ENCODE results near the gene ATXN7.

DNA sequence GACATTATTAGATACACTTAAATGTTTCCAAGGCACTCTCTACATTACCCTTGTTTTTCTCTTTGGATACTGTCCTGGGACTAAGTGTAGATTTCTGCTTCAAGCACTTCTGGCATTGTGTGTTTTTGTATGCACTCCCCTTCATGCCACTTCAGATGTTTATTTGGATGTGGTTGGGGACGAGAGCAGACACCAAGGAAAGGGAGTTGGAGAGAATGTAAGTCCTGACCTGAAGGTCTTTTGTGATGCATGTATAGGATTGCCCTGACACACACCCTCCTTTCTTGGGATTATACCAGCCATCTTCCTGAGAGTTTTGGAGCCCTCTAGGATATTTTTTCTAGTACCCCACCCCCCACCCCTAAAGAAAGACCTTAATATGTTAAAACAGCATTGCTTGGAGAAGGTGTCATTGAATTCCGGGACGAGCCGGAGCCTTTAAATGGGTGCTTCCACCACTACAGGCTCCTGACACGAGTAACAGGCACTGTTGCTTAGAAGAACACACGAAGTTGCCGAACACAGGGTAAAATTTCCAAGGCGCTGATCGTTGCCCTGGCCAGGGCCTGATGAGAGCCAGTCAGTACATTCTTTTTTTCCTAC is 136.9 kb downstream of the ATXN7 start:
- TF ChIP-seq EP300 (IDR thresholded peaks at IDR 0.05), result no peak
- TF ChIP-seq, protein P1, sequence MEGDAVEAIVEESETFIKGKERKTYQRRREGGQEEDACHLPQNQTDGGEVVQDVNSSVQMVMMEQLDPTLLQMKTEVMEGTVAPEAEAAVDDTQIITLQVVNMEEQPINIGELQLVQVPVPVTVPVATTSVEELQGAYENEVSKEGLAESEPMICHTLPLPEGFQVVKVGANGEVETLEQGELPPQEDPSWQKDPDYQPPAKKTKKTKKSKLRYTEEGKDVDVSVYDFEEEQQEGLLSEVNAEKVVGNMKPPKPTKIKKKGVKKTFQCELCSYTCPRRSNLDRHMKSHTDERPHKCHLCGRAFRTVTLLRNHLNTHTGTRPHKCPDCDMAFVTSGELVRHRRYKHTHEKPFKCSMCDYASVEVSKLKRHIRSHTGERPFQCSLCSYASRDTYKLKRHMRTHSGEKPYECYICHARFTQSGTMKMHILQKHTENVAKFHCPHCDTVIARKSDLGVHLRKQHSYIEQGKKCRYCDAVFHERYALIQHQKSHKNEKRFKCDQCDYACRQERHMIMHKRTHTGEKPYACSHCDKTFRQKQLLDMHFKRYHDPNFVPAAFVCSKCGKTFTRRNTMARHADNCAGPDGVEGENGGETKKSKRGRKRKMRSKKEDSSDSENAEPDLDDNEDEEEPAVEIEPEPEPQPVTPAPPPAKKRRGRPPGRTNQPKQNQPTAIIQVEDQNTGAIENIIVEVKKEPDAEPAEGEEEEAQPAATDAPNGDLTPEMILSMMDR (IDR thresholded peaks at IDR 0.05), result no peak
- TF ChIP-seq POLR2AphosphoS5 (IDR thresholded peaks at IDR 0.05), result no peak
- no peak for TF ChIP-seq POLR2A (IDR thresholded peaks at IDR 0.05)

Measured in stomach (tissue), 4 donors.